Testis (tissue), 3 donors: ENCODE results near the gene HLA-F. TPM values are rescaled to one million over a fixed set of nuclear protein-coding genes. Genes with fewer than 3 reads are reported as not detected.
A peak's percentile ranks its signal among the peaks of the same experiment; 100 is the strongest.

Experiments
- DNase-seq: peaks from one replicate; pipeline ENCODE4 v3.0.0-alpha.2; 2019
- H3K27ac ChIP-seq, 2 donors: fragments of 200-600 bp; sonication (generic); one replicate each; pipeline ENCODE4 v1.5.1; 2019
- H3K27me3 ChIP-seq: fragments of 200-600 bp; sonication (generic); one replicate; pipeline ENCODE4 v1.5.1; 2019
- H3K36me3 ChIP-seq: fragments of 200-600 bp; sonication (generic); one replicate; pipeline ENCODE4 v1.5.1; 2017; ENCODE audit warnings: low read depth; ENCODE audit errors: missing control alignments
- H3K4me1 ChIP-seq: fragments of 200-600 bp; sonication (generic); one replicate; pipeline ENCODE4 v1.5.1; 2019
- H3K4me3 ChIP-seq, 2 donors: fragments of 200-600 bp; sonication (generic); one replicate each; pipeline ENCODE4 v1.5.1; 2017 to 2019
- H3K9me3 ChIP-seq: fragments of 200-600 bp; sonication (generic); one replicate; pipeline ENCODE4 v1.5.1; 2017
- CTCF ChIP-seq, 3 experiments: fragments of 450-650 bp in 2 of 3; fragments of 200-600 bp in 1 of 3; sonication (generic) in 1 of 3; IDR thresholded peaks; one replicate each; pipeline ENCODE4 v1.5.1; 2016 to 2019; ENCODE audit warnings: antibody characterized with exemption in 3 of 3, mild to moderate bottlenecking in 2 of 3, moderate library complexity in 1 of 3
- POLR2A ChIP-seq: fragments of 450-650 bp; IDR thresholded peaks from one replicate; pipeline ENCODE4 v1.6.1; 2017; ENCODE audit warnings: antibody characterized with exemption, mild to moderate bottlenecking, moderate library complexity
- WGBS, 2 donors: methylation state at CpG; one replicate each; pipeline ENCODE4 v1.1.5; 2018; 5-methylcytosine and 5-hydroxymethylcytosine counted together
- intact Hi-C: fragments of 100-400 bp; cut with DNase I; formaldehyde crosslinking; loops from one replicate; pipeline ENCODE4 v1.15.1; 2023; ENCODE audit warnings: low total_unique reads
- polyA plus RNA-seq: library from polyadenylated mRNA; stranded (reverse); fragments of 350-450 nt; fragmentation: Illumina TruSeq; extraction: RNeasy Lipid Tissue Mini Kit (QIAGEN cat#74804); gene quantifications from one replicate; pipeline ENCODE4 v1.2.3, GENCODE V29; 2014; ENCODE audit warnings: low read depth, low replicate concordance; ENCODE audit not compliant: insufficient read depth
- total RNA-seq, 2 donors: library from RNA; depleted of rRNA; stranded (reverse); fragments of >200 nt; gene quantifications; one replicate each; pipeline ENCODE4 v1.2.3, GENCODE V29; 2016

HLA-F gene
- total and polyA plus RNA-seq, 3 donors from 2014 or later: 25.3 to 51.1 (median 28.1) TPM

GRCh38 chr6:29694637-29695036, 28.6 kb upstream of the HLA-F start:
- no peaks in the 10 kb centered on the region for H3K27me3 ChIP-seq
- intact Hi-C loops: no loop called here
- no peaks in the 10 kb centered on the region for H3K9me3 ChIP-seq

GRCh38 chr6:29696147-29697125, 26.8 kb upstream of the HLA-F start:
- WGBS, 2 donors: 69 to 82% methylated on average over 10 of the region's 10 CpGs
- Histone ChIP-seq H3K4me3 (no peak overlapping the region), H3K9me3 (no peaks in the 10 kb centered on the region), H3K4me1 (no peaks in the 10 kb centered on the region), H3K36me3 (no peaks in the 10 kb centered on the region), H3K27me3 (no peaks in the 10 kb centered on the region), H3K27ac (no peak overlapping the region)
- DNase-seq: no peak
- intact Hi-C loops: no loop called here
- no peak for TF ChIP-seq POLR2A
- TF ChIP-seq CTCF (IDR thresholded peaks at IDR 0.05): no peak

More at GRCh38 chr6:29694637-29695036, 28.6 kb upstream of the HLA-F start:
- no peak for TF ChIP-seq POLR2A
- TF ChIP-seq CTCF (IDR thresholded peaks at IDR 0.05): no peak
- Histone ChIP-seq H3K27ac (no peak overlapping the region), H3K36me3 (no peaks in the 10 kb centered on the region), H3K4me1 (no peaks in the 10 kb centered on the region), H3K4me3 (no peak overlapping the region)
- DNase-seq: no peak
- 61 to 62% methylated on average over 3 of the region's 3 CpGs for WGBS, 2 donors

GRCh38 chr6:29702519-29703103, 20.6 kb upstream of the HLA-F start:
- WGBS, 2 donors: 17 to 24% methylated on average over 11 to 17 of the region's 17 CpGs
- Histone ChIP-seq H3K36me3 (no peaks in the 10 kb centered on the region), H3K4me3 (no peak overlapping the region), H3K27me3 (no peaks in the 10 kb centered on the region), H3K27ac (no peak overlapping the region), H3K4me1 (no peaks in the 10 kb centered on the region), H3K9me3 (no peaks in the 10 kb centered on the region)
- no peak for TF ChIP-seq POLR2A
- peak in 2 of 3 experiments; percentile 9 to 66 for TF ChIP-seq CTCF (IDR thresholded peaks at IDR 0.05)
- DNase-seq: peak; percentile 84
- intact Hi-C loops: loop anchor here (10.0 kb wide), 1 partner anchor 132 kb away; no protein-coding TSS in a partner anchor

GRCh38 chr6:29705389-29706231, 17.6 kb upstream of the HLA-F start:
- TF ChIP-seq POLR2A (no peak), CTCF (IDR thresholded peaks at IDR 0.05) (peak; percentile 28 to 68 (median 30))
- no peak for DNase-seq
- Histone ChIP-seq H3K27me3 (no peaks in the 10 kb centered on the region), H3K36me3 (no peaks in the 10 kb centered on the region), H3K9me3 (no peaks in the 10 kb centered on the region), H3K4me3 (no peak overlapping the region), H3K4me1 (no peaks in the 10 kb centered on the region), H3K27ac (no peak overlapping the region)
- WGBS, 2 donors: 45 to 62% methylated on average over 10 of the region's 10 CpGs
- intact Hi-C loops: loop anchor here (10.0 kb wide), 1 partner anchor 129 kb away; no protein-coding TSS in a partner anchor
